ENCODE measurements around the gene LRRC8D.

The LRRC8D gene

DNA sequence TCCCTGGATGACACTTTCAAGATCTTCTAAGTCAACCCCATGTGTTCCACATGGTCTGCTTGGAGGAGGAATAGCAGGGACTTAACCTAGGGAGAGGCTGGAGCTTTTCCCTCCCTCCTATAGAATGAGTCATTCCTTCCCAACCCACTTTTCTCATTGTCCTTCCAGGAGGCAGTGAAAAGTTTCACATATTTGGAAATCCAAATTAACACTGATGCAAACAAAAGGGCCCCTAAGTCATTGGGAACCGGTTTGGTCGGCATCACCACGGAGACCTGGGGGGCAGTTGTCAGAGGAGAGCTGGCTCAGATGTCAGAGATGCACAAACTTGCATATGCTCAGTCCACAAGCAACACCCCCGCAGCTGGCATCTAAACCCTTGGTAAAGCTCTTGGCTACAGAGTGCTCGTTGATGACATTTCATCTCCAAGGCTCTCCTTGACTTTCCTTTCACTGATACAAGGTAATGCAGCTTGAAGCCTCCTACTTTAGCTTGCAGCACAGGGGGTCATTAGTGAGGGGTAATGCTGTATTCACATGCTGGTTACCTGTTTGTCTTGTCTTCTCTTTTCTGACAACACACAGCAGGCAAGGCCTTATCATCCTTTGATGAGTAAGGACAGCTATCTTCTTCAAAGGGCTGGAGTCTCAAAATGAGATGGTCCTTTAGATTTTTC, 12.3 kb upstream of the LRRC8D start:
- DNase-seq (ENCODE audit: insufficient read length, low spot score): no peak
- FAIRE-seq: no peak
- TF ChIP-seq, protein P1, sequence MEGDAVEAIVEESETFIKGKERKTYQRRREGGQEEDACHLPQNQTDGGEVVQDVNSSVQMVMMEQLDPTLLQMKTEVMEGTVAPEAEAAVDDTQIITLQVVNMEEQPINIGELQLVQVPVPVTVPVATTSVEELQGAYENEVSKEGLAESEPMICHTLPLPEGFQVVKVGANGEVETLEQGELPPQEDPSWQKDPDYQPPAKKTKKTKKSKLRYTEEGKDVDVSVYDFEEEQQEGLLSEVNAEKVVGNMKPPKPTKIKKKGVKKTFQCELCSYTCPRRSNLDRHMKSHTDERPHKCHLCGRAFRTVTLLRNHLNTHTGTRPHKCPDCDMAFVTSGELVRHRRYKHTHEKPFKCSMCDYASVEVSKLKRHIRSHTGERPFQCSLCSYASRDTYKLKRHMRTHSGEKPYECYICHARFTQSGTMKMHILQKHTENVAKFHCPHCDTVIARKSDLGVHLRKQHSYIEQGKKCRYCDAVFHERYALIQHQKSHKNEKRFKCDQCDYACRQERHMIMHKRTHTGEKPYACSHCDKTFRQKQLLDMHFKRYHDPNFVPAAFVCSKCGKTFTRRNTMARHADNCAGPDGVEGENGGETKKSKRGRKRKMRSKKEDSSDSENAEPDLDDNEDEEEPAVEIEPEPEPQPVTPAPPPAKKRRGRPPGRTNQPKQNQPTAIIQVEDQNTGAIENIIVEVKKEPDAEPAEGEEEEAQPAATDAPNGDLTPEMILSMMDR (IDR thresholded peaks at IDR 0.05; ENCODE audit: insufficient read depth, missing control alignments): no peak

DNA sequence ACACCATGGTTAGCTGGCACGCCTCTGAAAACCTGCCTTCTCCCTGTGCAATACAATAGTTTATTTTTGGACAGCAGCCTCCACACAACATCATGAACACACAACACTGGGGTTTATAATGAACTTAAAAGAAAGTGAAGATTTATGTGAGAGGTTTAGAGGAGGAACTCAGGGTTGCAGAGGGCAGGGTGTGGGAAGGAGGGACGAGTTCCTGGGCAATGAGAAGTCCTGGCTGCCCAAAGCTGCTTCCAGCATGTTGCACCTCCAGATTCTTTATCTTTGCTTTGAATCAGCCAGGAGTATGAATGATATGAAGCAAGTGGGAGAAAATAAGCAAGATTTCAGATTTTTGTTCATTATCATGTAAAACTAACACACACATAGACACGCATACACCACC, 11.3 kb upstream of the LRRC8D start:
- TF ChIP-seq, protein P1 (IDR thresholded peaks at IDR 0.05; ENCODE audit: insufficient read depth, missing control alignments): no peak
- no peak for FAIRE-seq
- DNase-seq (ENCODE audit: insufficient read length, low spot score): no peak

- TF ChIP-seq, protein P1 (IDR thresholded peaks at IDR 0.05; ENCODE audit: insufficient read depth, missing control alignments): no peak
- DNase-seq (ENCODE audit: insufficient read length, low spot score) (no peak), FAIRE-seq (no peak)
Observed at GRCh38 chr1:89810302-89810701, 10.5 kb upstream of the LRRC8D start.

- no peak for DNase-seq (ENCODE audit: insufficient read length, low spot score)
- TF ChIP-seq, protein P1 (IDR thresholded peaks at IDR 0.05; ENCODE audit: insufficient read depth, missing control alignments): no peak
- no peak for FAIRE-seq
Observed at GRCh38 chr1:89810880-89811279, 10.0 kb upstream of the LRRC8D start.

GRCh38 chr1:89812992-89813391, 7.8 kb upstream of the LRRC8D start:
- DNase-seq (ENCODE audit: insufficient read length, low spot score) (no peak), FAIRE-seq (no peak)
- TF ChIP-seq, protein P1 (IDR thresholded peaks at IDR 0.05; ENCODE audit: insufficient read depth, missing control alignments): no peak

DNA sequence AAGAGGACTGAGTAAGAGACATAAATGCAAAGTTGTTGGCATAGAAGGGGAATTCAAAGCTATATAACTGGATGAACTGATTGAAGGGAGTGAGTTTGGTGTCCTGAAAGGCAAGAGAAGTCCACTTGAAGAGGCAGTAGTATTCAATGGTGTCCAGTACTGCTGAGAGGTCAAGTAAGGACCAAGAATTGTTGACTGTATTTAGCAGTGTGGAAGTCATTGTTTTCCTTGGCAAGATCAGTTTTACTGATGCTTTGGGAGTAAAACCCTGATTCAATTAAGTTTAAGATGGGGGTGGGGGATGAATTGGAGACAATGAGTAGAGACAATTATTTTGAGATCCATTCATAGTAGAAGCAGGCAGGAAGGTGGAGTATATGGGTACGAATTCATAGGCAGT, 5.8 kb upstream of the LRRC8D start:
- TF ChIP-seq, protein P1 (IDR thresholded peaks at IDR 0.05; ENCODE audit: insufficient read depth, missing control alignments): no peak
- FAIRE-seq (no peak), DNase-seq (ENCODE audit: insufficient read length, low spot score) (no peak)

DNA sequence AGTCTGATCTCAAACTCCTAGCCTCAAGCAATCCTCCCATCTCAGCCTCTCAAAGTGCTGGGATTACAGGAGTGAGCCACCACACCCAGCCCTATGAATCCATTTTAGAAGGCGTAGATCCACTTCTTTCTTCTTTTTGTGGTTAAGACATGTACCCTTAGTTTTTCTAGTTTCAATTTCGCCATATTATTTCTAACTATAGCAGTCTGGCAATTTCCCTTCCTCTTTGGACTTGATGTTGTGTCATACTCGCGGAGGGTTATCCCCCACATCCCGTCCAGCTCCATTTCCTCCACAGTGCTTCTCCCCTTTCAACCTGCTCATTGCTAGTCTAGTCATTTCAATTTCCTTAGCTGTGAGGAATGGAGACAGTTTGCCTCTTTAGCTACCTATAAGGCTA, 5.2 kb upstream of the LRRC8D start:
- FAIRE-seq (no peak), DNase-seq (ENCODE audit: insufficient read length, low spot score) (no peak)
- TF ChIP-seq, protein P1 (IDR thresholded peaks at IDR 0.05; ENCODE audit: insufficient read depth, missing control alignments): no peak
